ENCODE measurements around the gene SMIM38. TPM values are rescaled to one million over a fixed set of nuclear protein-coding genes. Genes with fewer than 3 reads are reported as not detected.

The SMIM38 gene
- total RNA-seq, result under 0.01 and 0.29 TPM in 2 replicates

GRCh38 chr11:69155302-69156234, at the start of gene SMIM38:
SMIM38 (plus strand) TSS chr11:69155935; CDS start chr11:69157847, 1,912 bp downstream.
- Histone ChIP-seq H4K20me1 (ENCODE audit: insufficient read depth, low read length) (no peaks in the 10 kb centered on the region), H3K4me3 (ENCODE audit: insufficient read depth, low read length) (no peak within 1 kb of the TSS), H2AFZ (ENCODE audit: low read length) (peak within 1 kb of the TSS; percentile 47), H3K27me3 (ENCODE audit: insufficient read depth, low read length) (no peaks in the 10 kb centered on the region), H3K4me2 (ENCODE audit: insufficient read depth, low read length) (no peak within 1 kb of the TSS), H3K4me1 (ENCODE audit: insufficient read depth, low read length) (peaks cover 17% of the 10 kb centered on the region), H3K79me2 (ENCODE audit: insufficient read depth, low read length) (no peaks in the 10 kb centered on the region), H3K36me3 (ENCODE audit: insufficient read depth, low read length) (no peaks in the 10 kb centered on the region), H3K9me3 (ENCODE audit: low read depth, low read length) (no peaks in the 10 kb centered on the region), H3K27ac (ENCODE audit: low read depth, low read length) (no peak within 1 kb of the TSS)
- TF ChIP-seq, protein P1, sequence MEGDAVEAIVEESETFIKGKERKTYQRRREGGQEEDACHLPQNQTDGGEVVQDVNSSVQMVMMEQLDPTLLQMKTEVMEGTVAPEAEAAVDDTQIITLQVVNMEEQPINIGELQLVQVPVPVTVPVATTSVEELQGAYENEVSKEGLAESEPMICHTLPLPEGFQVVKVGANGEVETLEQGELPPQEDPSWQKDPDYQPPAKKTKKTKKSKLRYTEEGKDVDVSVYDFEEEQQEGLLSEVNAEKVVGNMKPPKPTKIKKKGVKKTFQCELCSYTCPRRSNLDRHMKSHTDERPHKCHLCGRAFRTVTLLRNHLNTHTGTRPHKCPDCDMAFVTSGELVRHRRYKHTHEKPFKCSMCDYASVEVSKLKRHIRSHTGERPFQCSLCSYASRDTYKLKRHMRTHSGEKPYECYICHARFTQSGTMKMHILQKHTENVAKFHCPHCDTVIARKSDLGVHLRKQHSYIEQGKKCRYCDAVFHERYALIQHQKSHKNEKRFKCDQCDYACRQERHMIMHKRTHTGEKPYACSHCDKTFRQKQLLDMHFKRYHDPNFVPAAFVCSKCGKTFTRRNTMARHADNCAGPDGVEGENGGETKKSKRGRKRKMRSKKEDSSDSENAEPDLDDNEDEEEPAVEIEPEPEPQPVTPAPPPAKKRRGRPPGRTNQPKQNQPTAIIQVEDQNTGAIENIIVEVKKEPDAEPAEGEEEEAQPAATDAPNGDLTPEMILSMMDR (IDR thresholded peaks at IDR 0.05; ENCODE audit: extremely low read depth, low read depth, low read length), result no peak
- no peak for DNase-seq (ENCODE audit: insufficient read length, low spot score, missing footprints)

GRCh38 chr11:69106031-69106811, 49.5 kb upstream of the SMIM38 start:
- no peak for DNase-seq (ENCODE audit: insufficient read length, low spot score, missing footprints)
- Histone ChIP-seq H3K79me2 (ENCODE audit: insufficient read depth, low read length) (no peaks in the 10 kb centered on the region), H2AFZ (ENCODE audit: low read length) (no peak overlapping the region), H3K9me3 (ENCODE audit: low read depth, low read length) (no peaks in the 10 kb centered on the region), H3K36me3 (ENCODE audit: insufficient read depth, low read length) (no peaks in the 10 kb centered on the region), H3K4me3 (ENCODE audit: insufficient read depth, low read length) (no peak overlapping the region), H3K27ac (ENCODE audit: low read depth, low read length) (no peak overlapping the region), H3K4me1 (ENCODE audit: insufficient read depth, low read length) (no peaks in the 10 kb centered on the region), H4K20me1 (ENCODE audit: insufficient read depth, low read length) (no peaks in the 10 kb centered on the region), H3K4me2 (ENCODE audit: insufficient read depth, low read length) (no peak overlapping the region), H3K27me3 (ENCODE audit: insufficient read depth, low read length) (peaks cover 17% of the 10 kb centered on the region)
- TF ChIP-seq, protein P1 (IDR thresholded peaks at IDR 0.05; ENCODE audit: extremely low read depth, low read depth, low read length), result no peak

- no peaks in the 10 kb centered on the region for H3K4me1 ChIP-seq (ENCODE audit: insufficient read depth, low read length)
- no peak overlapping the region for H3K27ac ChIP-seq (ENCODE audit: low read depth, low read length)
- H2AFZ ChIP-seq (ENCODE audit: low read length), result no peak overlapping the region
- TF ChIP-seq, protein P1 (IDR thresholded peaks at IDR 0.05; ENCODE audit: extremely low read depth, low read depth, low read length), result no peak
- no peak overlapping the region for H3K4me3 ChIP-seq (ENCODE audit: insufficient read depth, low read length)
- H3K4me2 ChIP-seq (ENCODE audit: insufficient read depth, low read length), result no peak overlapping the region
- H3K27me3 ChIP-seq (ENCODE audit: insufficient read depth, low read length), result peaks cover 18% of the 10 kb centered on the region
- H3K9me3 ChIP-seq (ENCODE audit: low read depth, low read length), result no peaks in the 10 kb centered on the region
- H3K36me3 ChIP-seq (ENCODE audit: insufficient read depth, low read length), result no peaks in the 10 kb centered on the region
- H3K79me2 ChIP-seq (ENCODE audit: insufficient read depth, low read length), result no peaks in the 10 kb centered on the region
- no peaks in the 10 kb centered on the region for H4K20me1 ChIP-seq (ENCODE audit: insufficient read depth, low read length)
- DNase-seq (ENCODE audit: insufficient read length, low spot score, missing footprints), result no peak
These were observed 48.3 kb upstream of the SMIM38 start for GRCh38 chr11:69107413-69107812.

DNA sequence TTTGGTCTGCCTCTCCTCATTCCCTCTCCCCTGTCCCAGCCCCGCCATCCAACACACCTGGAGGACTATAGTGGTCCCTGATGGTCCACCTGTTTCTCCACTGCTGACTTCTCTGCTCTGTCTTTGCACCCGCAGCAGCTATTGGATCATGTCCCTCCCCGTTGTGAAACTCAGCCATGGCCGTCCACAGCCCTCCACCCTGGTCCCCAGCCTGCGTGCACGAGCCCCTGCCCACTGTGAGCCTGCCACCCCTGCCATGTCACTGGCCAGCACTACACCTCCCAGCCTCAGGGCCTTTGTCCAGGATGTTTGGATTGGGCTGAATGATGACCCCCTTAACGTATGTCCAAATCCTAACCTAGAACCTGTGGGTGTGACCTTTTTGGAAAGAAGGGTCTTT, 47.7 kb upstream of the SMIM38 start:
- TF ChIP-seq, protein P1 (IDR thresholded peaks at IDR 0.05; ENCODE audit: extremely low read depth, low read depth, low read length), result no peak
- no peak for DNase-seq (ENCODE audit: insufficient read length, low spot score, missing footprints)
- H4K20me1 ChIP-seq (ENCODE audit: insufficient read depth, low read length), result no peaks in the 10 kb centered on the region
- no peaks in the 10 kb centered on the region for H3K79me2 ChIP-seq (ENCODE audit: insufficient read depth, low read length)
- no peaks in the 10 kb centered on the region for H3K4me1 ChIP-seq (ENCODE audit: insufficient read depth, low read length)
- no peaks in the 10 kb centered on the region for H3K9me3 ChIP-seq (ENCODE audit: low read depth, low read length)
- H3K36me3 ChIP-seq (ENCODE audit: insufficient read depth, low read length), result no peaks in the 10 kb centered on the region
- H3K27me3 ChIP-seq (ENCODE audit: insufficient read depth, low read length), result peaks cover 17% of the 10 kb centered on the region
- H3K27ac ChIP-seq (ENCODE audit: low read depth, low read length), result no peak overlapping the region
- H3K4me3 ChIP-seq (ENCODE audit: insufficient read depth, low read length), result no peak overlapping the region
- no peak overlapping the region for H2AFZ ChIP-seq (ENCODE audit: low read length)
- no peak overlapping the region for H3K4me2 ChIP-seq (ENCODE audit: insufficient read depth, low read length)
